GM18519 (cell line): ENCODE results near the gene CHTF8.
"Not testable (repeated sequence)": the region's sequence is repeated elsewhere in the genome, so short reads cannot be mapped to it uniquely, and the experiment has no call there.

Source experiments
- ATAC-seq: cut with Tn5 transposase; IDR thresholded peaks from one replicate; pipeline ENCODE4 v1.9.1; 2021; ENCODE audit warnings: mild to moderate bottlenecking, moderate library complexity; ENCODE audit not compliant: unreplicated experiment, low FRiP score

Gene CHTF8

DNA sequence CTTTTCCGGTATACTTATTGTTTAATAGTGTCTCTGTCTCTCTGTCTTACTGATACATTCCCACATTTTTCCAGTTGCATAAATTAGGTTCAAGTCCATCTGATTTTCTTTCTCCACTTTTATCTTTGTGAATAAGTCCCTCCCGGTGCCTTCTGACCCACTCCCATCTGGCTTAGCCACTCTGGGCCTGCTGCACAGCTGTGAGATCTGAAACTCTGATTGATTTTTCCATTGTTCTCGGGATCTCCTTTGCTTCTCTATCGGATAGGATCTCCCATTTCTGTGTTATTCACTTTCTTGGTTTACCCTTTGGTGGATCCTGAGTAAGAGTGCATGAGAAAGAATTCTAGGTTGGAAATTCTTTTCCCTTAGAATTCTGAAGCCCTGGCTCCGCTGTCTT lies 8.6 kb upstream of the CHTF8 start:
- ATAC-seq, result no peak

DNA sequence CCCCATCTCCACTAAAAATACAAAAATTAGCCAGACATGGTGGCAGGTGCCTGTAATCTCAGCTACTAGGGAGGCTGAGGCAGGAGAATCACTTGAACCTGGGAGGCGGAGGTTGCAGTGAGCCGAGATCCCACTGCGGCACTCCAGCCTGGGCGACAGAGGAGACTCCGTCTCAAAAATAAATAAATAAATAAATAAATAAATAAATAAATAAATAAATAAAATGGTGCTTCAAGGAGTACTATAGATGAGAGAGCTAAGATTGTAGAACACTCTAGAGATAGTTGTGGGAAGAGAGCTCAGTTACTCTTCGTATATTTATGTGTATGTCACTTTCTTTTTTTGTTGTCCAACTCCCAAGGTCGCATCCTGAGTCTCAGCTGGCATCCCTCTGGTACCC lies 7.1 kb upstream of the CHTF8 start:
- not testable (repeated sequence) for ATAC-seq

DNA sequence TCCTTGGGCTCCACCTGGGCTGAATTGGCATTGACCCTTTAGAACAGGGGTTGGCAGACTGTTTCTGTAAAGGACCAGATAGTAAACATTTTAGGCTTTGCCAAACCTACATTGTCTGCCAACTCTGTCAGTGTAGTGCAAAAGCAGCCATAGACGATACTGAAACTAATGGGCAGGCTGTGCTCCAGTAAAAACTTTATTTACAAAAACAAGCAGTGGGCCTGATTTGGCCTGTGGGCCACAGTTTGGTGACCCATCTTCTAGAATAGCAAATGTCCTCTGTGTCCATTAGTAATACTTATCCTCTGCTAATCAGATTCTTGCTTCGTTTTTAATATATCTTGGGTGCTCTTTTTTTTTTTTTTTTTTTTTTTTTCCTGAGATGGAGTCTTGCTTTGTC lies 6.2 kb upstream of the CHTF8 start:
- ATAC-seq, result no peak

DNA sequence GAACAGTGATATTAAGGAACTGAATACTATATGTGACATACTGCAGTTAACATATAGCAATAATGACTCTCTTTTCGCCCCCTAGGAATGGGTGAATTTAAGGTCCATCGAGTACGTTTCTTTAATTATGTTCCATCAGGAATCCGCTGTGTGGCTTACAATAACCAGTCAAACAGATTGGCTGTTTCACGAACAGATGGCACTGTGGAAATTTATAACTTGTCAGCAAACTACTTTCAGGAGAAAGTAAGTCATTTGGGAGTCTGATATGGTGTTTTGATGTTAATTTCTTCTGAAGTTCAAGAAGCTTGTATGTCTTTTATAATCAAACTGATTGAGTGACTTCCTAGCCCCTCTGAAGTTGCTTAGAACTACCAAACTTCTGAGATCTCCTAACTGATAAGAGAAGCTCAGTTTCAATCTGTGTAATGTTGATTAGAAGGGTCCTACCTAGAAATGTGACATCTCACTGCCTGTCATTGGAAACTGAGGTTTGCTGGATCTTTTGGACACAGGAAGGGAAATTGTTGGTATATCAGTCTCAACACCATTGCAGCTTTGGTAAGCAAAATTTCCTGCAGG lies 1.1 kb upstream of the CHTF8 start:
- ATAC-seq, result no peak

DNA sequence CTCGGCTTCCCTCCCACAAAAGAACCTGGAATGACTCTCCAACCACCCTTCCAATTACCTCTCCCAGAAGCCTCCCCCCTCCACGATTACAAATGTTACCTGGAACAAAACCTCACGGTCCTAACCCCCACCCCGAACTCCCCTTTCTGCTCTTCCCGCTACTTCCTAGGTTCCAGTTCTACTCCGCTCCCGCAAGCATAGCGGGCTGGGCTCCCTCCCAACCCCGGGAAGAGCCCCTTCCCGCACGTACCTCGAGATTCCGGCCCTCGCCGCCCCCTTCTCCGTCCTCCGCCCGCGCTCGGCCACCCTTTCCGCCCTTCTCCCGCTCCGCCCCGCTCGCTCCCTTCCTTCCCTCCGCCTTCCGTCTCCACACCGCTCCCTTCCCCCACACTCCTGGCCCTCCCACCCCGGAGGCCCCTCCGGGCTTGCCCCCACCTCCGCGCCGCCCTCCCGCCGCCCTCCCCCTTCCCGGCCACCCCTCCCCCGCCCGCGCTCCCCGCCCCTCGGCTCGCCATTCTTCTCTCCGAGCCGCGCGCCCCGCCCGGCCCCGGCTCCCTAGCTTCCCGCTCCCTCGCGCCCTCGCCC lies 457 bp downstream of the CHTF8 start:
- ATAC-seq, result peak; percentile 25

DNA sequence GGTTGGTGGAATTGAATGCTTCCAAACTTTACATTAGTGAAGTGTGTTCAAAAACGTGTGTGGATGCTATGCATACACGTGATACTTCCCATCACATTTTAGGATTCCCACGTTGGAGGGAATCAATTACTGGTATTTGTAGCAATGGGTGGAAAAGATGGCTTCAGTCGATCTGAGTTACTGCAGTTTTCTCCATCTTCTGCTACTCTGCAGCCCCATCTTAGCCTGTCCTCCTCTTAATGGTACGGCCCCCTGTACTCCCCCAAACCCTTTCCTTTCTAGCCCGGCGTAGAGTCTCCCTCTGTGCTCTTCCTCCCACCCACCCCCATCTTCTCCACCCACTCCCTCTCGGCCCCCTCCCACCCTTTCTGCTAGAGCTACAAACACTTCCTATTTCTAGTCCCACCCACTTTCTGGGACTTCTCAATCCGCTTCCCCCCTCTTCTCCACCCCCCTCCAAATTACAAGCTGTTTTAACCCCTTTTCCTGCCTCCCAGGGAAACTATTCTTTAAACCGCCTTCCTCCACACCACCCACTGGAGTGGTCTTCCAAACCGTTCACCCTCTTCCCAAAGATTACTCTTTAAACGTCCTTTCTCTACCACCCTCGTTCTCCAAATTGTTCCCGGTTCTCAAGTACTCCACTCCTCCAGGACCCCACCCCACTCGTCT lies 1.1 kb downstream of the CHTF8 start:
- no peak for ATAC-seq

DNA sequence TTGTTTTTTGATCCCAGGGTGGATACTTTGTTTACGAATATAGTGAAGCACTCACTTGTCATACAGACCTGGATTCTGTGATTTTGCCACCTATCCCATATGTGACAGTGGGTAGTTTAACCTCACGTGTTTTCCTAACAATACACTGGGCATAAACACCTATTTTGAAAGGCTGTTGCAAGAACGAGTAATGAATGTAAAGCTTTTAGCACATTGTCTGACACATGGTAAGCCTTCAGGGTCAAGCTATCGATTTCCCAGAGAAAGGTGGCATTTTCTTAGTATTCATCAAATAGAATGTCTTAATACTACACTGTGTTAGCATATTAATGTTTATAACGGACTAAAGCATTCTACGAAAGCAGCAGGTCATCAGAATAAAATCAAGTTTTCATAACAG lies 1.9 kb downstream of the CHTF8 start:
- no peak for ATAC-seq

DNA sequence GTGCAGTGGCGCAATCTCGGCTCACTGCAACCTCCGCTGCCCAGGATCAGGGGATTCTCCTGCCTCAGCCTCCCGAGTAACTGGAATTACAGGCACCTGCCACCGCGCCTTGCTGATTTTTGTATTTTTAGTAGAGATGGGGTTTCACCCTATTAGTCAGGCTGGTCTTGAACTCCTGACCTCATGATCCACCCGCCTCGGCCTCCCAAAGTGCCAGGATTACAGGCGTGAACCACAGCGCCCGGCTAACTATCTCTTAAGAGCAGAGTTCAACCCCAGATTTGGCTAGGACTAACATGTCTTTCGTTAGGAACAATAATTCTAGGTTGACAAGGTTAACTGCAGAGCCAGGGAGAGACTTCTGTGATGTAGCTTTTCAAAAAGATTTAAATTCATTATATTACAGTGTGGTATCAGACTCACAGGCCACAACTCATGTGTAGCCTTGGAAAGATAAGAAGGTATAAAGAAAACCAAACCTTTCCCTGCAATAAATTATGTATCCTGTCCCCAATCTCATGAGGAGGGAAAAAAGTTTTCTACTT lies 4.3 kb downstream of the CHTF8 start:
- ATAC-seq, result no peak

DNA sequence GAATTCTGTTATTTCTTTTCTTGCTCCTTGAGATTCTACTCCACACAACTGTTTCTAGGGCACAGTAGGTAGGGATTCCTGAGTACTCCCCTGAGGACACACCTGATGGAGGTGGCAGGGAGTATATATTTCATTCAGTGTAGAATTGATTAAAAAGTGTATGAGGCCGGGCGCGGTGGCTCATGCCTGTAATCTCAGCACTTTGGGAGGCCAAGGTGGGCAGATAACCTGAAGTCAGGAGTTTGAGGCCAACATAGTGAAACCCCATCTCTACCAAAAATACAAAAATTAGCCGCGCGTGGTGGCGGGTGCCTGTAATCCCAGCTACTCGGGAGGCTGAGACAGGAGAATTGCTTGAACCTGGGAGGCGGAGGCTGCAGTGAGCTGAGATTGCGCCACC lies 5.6 kb downstream of the CHTF8 start:
- ATAC-seq, result not testable (repeated sequence)

DNA sequence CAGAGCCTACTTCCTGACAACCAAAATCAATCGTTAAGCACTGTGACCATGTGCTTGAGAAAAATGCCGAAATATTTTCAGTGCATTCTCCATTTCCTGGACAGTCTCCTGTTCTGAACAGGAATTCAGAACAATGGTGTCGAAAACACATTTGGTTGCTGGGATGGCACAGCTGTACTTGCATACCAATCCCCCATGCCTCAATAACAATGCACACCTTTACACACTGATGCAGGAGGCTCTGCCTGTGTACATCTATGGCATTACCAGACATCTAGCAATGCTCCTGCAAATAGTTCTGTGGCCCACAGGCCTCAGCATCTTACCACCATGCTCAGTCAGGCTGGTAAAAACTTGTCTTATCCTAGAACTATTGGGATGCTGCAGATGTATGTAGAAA lies 6.2 kb downstream of the CHTF8 start:
- no peak for ATAC-seq

DNA sequence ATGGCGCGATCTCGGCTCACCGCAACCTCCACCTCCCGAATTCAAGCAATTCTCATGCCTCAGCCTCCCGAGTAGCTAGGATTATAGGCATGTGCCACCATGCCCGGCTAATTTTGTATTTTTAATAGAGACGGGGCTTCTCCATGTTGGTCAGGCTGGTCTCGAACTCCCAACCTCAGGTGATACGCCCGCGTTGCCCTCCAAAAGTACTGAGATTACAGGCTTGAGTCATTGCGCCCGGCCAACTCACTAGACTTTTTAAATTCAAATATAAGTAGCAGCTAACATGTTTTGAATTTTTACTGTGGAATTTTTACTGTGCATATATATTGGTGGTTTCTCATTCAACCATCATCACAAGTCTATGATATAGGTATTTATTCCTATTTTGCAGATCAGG lies 7.4 kb downstream of the CHTF8 start:
- ATAC-seq, result not testable (repeated sequence)

DNA sequence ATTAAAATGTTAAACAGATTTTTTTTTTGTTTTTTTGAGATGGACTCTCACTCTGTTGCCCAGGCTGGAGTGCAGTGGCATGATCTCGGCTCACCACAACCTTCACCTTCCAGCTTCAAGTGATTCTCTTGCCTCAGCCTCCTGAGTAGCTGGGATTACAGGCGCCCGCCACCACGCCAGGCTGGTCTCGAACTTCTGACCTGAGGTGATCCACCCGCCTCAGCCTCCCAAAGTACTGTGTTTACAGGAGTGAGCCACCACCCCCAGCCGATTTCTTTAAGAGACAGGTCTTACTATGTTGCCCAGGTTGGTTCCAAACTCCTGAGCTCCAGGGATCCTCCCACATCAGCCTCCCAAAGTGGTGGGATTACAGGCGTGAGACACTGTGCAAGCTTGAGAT lies 8.0 kb downstream of the CHTF8 start:
- not testable (repeated sequence) for ATAC-seq

DNA sequence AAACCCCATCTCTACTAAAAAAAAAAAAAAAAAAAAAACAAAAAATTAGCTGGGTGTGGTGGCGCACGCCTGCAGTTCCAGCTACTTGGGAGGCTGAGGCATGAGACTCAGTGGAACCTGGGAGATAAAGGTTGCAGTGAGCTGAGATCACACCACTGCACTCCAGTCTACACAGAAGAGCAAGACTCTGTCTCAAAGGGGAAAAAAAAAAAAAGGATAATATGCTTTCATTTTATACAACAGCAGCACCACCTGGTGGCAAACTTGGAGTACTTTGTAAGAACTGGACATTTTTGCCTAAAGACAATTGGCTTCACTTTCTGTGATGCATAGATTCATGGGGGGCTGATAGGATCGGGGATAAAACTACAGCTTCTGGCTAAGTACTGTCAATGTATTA lies 8.5 kb downstream of the CHTF8 start:
- no peak for ATAC-seq

DNA sequence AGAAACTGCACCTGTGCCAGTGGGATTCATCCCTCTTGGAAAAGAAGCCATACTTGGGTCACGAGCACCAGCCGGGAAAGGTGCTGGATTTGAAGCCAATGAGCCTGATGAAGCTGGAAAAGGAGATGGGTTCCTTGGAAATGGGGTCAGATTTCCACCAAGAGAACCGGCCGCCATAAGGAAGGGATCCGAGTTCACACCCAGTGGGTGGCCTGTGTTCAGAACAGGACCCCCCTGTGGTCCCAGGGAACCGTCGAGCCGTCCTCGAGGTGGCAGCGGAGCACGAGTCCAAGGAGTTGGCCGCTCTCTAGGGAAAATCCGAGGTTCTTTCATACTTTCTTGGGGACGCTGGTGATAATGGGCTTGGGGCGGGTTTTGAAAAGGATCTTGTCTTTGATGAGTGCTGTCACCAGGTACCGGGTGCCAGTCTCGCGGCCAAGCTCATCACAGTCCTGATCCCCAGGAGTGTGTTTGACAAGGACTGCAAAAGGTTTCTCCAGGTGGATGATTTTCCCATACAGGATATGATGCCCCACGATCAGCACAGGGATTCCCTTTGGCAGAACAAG lies 12.2 kb downstream of the CHTF8 start:
- no peak for ATAC-seq

DNA sequence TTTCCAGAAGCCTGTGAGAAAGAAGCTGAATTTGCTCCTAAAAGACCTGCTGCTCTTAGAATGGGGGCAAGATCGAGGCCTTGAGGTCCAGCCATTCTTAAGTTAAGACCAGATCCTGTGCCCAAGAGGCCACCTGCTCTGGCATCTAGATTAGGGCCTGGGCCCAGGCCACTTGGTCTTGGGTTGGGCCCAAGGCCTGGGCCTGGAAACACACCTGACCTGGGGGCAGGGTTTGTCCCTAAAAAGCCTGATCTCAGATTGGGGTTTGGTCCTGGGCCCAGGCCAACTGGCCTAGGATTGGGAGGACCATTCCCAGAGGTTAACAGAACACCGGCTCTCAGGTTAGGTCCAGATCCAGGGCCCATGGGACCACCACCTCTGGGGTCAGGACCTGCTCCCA lies 12.9 kb downstream of the CHTF8 start:
- ATAC-seq, result no peak

DNA sequence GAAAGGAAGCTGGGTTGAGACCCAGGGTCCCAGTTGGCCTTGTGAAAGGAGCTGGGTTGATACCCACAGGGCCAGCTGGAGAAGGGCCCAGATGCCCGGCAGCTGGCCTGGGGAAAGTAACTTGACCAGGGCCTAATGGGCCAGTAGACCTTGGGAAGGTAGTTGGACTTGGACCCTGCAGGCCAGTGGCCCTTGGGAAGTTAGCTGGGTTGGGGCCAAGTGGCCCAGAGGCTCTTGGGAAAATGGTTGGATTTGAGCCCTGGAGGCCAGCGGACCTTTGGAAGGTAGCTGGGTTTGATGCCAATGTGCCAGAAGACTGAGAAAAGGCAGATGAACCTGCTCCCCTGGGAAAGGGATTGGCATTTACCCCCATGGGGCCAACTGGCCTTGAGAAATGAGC lies 13.4 kb downstream of the CHTF8 start:
- no peak for ATAC-seq

DNA sequence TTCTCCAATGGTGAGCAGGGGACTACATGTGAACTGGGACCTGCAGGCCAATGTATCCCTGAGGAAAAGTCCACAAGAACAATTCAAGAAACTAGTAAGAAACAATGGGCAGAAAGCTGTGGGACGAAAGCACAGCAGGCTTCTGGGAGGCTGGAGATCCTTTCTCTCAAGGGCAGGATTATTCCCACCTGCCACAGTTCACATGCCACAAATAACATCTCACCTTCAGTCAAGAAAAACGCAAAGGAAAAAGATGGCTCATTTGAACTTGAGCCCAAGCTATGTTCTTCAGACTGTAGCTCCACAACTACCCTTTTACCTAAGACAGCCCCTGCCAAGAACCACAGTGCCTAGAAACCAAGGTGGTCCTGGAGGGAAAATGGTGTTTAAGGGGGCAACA lies 13.9 kb downstream of the CHTF8 start:
- ATAC-seq, result no peak

DNA sequence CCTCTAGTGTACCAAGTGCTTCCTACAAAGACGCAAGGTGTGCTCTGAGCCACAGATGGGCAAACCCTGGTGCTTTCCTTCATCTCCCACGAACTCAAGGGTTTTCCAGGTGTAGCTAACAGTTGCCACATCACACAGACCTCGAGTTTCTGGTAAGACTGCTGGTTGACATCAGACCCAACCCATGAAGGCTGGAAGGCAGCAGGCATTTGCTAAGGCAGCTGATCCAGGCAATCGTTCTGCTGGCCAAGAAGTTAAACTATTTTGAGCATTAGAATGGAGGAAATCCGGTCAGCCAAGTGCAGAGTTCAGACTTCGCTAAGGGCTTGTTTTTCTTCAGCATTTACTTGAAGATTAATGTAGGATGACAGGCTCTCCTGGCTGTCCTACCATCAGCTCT lies 15.5 kb downstream of the CHTF8 start:
- no peak for ATAC-seq

DNA sequence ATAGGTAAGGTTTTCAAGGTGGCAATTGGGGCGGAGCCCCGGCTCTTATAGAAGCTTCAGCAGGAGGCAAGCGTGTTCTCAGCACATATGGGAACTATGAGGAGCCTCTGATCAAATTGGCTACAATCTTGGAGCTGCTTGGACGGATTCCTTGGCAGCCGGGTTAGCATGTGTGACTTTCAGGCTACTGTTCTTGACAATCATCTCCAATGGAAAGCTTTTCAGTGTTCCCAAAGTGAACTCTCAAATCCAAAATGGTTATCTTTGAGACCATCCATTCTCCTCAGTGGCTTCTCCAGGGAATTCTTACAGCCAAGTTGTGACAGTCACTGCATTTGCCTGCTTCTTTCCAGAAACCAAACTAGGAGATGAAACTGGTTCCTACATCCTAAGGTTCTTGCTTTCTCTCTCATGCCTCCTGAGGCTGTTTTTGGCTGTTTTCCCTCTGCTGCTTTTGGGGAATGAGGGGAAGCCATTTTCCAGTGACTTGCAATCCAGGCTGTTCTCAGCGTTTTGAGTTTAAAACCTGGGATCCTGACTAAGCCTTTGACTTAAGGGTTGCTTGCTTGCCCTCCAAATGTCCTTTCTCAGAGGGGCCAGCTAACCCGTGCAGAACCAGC lies 16.0 kb downstream of the CHTF8 start:
- no peak for ATAC-seq

DNA sequence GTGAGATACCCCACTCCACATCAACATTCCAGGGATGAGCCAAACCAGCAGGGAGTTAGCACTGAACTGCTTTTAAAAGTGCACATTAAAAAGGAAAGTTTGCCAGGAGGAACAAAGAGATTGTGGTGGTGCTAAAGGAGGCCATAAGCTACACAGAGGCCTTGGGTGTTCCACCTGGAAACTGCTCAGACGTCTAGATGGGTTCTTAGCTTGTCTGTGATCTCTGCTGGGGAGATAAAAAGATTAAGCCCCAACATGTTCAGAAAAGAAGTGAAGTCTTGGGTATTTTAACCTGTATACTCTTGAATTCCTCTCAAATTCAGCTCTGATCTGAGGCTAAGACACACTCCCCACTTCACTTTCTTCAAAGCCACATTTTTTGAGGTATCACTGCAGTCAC lies 16.6 kb downstream of the CHTF8 start:
- no peak for ATAC-seq

DNA sequence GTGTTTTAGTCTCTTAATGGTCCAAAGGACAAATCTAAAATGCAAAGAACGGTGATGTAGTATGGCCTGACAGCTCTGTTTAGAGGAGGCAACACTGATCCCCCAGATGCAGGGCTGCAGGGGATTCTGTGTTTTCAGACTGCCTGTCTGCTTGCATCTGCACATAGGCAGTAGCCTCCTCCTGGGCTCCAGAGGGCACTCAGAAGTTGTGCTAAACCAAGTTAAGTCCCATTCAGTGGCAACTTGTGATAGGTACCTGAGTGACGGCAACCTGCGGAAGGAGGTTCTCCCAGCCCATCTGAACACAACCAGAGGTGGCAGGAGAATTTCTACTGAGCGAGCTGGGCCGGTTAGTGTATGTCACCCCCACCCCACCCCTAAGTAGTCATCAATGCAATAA lies 17.0 kb downstream of the CHTF8 start:
- ATAC-seq, result no peak
